ENCODE data around the gene NOP14.

DNA sequence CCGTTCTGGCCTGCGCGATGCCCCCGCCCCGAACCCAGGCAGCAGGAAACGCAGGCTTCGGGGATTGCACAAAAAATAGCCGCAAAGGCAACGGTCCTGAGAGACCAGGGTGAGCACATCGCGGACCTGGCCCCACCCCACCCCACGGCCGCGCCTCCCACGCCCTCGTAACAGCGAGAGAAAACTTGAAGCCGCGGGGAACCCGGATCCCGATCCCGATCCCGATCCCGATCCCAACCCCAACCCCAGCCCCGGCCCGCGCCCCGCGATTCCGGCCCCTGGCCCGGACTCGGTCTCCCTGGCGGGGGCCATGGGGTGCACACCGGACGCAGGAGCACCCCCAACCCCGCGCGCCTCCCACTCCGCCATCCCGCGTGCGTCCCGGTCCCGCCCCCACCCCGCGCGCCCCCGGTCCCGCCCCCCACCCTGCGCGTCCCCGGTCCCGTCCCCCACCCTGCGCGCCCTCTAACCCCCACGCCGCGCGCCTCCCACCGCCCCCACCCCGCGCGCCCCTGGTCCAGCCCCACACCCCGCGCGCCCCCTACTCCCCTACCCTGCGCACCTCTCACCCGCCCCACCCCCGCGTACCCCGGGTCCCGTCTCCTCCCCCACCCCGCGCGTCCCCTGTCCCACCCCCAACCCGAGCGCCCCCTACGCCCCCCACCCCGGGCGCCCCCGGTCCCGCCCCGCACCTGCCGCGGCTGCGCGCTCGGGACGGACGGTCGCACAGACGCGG, 29.0 kb downstream of the NOP14 start:
- peak in 1 of 3 donors; percentile 52 for TF ChIP-seq POLR2AphosphoS5 (IDR thresholded peaks at IDR 0.05)
- TF ChIP-seq, protein P1, sequence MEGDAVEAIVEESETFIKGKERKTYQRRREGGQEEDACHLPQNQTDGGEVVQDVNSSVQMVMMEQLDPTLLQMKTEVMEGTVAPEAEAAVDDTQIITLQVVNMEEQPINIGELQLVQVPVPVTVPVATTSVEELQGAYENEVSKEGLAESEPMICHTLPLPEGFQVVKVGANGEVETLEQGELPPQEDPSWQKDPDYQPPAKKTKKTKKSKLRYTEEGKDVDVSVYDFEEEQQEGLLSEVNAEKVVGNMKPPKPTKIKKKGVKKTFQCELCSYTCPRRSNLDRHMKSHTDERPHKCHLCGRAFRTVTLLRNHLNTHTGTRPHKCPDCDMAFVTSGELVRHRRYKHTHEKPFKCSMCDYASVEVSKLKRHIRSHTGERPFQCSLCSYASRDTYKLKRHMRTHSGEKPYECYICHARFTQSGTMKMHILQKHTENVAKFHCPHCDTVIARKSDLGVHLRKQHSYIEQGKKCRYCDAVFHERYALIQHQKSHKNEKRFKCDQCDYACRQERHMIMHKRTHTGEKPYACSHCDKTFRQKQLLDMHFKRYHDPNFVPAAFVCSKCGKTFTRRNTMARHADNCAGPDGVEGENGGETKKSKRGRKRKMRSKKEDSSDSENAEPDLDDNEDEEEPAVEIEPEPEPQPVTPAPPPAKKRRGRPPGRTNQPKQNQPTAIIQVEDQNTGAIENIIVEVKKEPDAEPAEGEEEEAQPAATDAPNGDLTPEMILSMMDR (IDR thresholded peaks at IDR 0.05) = no peak

All from breast epithelium (tissue), 3 donors.